Motor neuron (in vitro differentiated cells): ENCODE data around the gene SECTM1. TPM values are rescaled to one million over a fixed set of nuclear protein-coding genes. Genes with fewer than 3 reads are reported as not detected.

ENCODE experiments used
- ATAC-seq, 8 experiments: fragments of 200-7000 bp; cut with Tn5 transposase; replicated peaks in 6 of 8; 2 replicates each; pipeline ENCODE4 v1.8.0; 2021; ENCODE audit warnings: mild to moderate bottlenecking in 8 of 8, moderate library complexity in 8 of 8
- H3K27ac ChIP-seq, 2 donors: fragments of 250-450 bp; sonication (Bioruptor Pico); 2 replicates each; pipeline ENCODE4 v1.9.0; 2021; ENCODE audit warnings: antibody characterized with exemption in 2 of 2, mild to moderate bottlenecking in 2 of 2, moderate library complexity in 1 of 2
- H3K4me1 ChIP-seq, 2 donors: fragments of 250-450 bp; sonication (Bioruptor Pico); replicated peaks in 1 of 2; 2 replicates each; pipeline ENCODE4 v1.6.1; 2021; ENCODE audit warnings: antibody characterized with exemption in 2 of 2, mild to moderate bottlenecking in 2 of 2, moderate library complexity in 1 of 2
- H3K4me3 ChIP-seq, 5 donors: fragments of 250-450 bp; sonication (Bioruptor Pico); 2 replicates each; pipeline ENCODE4 v1.9.0; 2021; ENCODE audit warnings: antibody characterized with exemption in 5 of 5, mild to moderate bottlenecking in 5 of 5, moderate library complexity in 4 of 5
- WGBS, 10 experiments: fragments of 450-650 bp; shearing (Covaris generic); methylation state at CpG; one replicate each; pipeline ENCODE4 v1.0.0; 2022; 5-methylcytosine and 5-hydroxymethylcytosine counted together
- in situ Hi-C, 9 experiments: fragments of 400-800 bp; cut with MboI; loops; one replicate each; pipeline ENCODE4 v1.15.0; 2021; ENCODE audit warnings: low sequenced_read_pairs in 9 of 9, low pct_unique_long_range_greater_than_20kb in 2 of 9; ENCODE audit not compliant: unreplicated experiment in 9 of 9
- total RNA-seq, 8 experiments: library from RNA; unstranded; fragments of 300-600 nt; gene quantifications; 2 replicates each; pipeline versions ENCODE4 v1.2.3 to v1.2.4, GENCODE V29; 2022

Gene SECTM1
- total RNA-seq, 8 experiments from 2014 or later = 0.22 to 22.4 (median 0.57) TPM; not detected in 1

DNA sequence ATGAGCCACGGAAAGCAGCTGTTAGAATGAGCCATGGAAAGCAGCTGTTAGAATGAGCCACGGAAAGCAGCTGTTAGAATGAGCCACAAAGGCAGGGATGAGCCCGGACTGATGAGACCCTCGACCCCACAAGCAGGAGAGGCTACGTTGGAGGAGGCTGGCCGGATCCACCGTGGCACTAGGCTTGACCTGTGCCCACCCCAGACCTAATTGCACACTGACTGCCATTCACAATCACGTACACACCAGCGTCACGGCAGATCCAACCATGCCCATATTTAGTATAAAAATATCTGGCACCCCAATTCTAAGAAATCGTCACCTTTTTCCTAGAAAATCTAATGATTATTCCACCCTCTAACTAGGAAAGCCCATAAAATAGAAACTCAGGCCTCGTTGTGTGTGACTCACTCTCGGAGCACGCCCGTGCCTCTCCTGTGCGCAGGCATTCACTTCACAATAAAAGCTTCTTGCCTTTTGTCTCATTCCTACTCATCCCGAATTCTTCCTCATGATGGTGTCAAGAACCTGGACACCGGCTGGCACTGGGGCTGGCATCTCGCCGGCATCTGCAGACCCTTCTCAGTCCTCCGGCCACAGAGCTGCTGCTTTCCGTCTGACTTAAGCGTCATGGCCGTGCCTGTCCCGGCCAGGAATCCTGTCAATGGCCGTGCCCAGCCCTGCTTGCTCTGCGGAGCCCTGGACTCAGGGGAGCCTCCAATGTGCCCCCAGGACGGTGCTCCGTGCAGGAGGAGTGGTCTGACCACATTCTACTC lies 5.5 kb upstream of the SECTM1 start:
- in situ Hi-C loops = no loop called here
- WGBS, 10 experiments = 0 to 37% (median 12%) methylated on average over 3 to 17 of the region's 29 CpGs
- no peak overlapping the region for H3K4me3 ChIP-seq
- H3K27ac ChIP-seq = peak overlapping the region in 1 of 2 donors; percentile 4
- peak; percentile 85 to 93 (median 90) for ATAC-seq
- peaks cover 20 to 27% of the 10 kb centered on the region in 2 donors for H3K4me1 ChIP-seq

DNA sequence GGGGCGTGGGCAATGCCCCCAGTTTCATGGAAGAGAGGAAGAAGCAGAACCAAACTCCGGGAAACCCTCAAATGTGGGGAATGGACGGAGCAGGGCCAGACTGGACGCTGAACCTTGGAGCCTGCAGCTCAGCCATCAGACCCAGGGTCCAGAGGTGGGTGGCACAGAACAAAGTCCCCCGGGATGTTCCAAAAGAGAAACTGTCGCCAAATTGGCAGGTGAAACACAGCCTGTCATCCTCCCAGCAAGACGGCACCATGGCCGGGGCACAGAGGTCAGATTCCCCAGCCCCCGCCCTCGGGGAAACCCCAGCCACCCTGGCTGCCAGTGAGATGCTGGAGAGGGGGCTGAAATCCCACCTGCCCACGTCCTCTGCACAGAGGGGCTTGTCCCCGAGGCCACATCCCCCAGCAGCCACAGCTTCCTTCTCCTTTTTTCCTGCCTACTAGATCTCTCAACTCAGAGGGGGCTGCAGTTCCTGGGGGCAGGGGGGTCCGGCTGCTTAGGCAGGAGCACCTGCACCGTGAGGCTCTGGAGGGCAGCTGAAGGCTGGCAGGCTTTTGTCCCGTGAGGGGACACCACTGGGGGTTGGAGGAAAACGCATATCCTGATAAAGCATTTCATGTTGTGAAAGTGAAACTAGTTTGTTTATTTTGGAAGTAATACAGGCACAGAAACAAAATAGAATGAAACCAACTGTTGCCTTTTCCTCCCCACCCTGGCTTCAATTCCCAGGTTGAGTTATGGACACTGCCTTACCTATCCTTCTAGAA lies 1.2 kb upstream of the SECTM1 start:
- Histone ChIP-seq H3K27ac (no peak overlapping the region), H3K4me3 (no peak overlapping the region), H3K4me1 (peaks cover 39 to 56% of the 10 kb centered on the region in 2 donors)
- ATAC-seq = no peak
- in situ Hi-C loops = no loop called here
- 8 to 80% (median 23%) methylated on average over 1 to 7 of the region's 16 CpGs; no CpG with 5 or more reads in 5 of the 10 experiments for WGBS, 10 experiments

DNA sequence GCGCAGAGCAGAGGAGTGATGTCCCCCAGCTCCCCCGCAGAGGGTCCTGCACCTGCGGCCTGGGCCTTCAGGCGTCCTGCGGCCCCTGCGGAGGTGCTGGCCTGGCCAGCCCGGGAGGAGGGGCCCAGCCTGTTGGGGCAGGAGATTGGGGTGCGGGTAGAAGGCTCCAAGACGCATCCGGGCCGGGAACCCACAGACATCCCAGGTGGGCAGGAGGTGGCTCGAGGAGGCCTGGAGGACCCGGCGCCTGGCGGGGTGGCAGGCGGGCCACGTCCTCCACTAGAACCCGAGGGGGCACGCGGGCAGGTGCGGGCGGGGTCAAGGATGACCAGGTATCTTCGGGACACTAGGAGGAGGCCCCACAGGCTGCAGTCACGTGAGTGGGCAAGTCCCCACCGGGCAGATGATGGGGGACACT lies 647 bp upstream of the SECTM1 start:
- Histone ChIP-seq H3K4me3 (no peak overlapping the region), H3K4me1 (peaks cover 40 to 57% of the 10 kb centered on the region in 2 donors), H3K27ac (no peak overlapping the region)
- no CpG with 5 or more reads among the region's 25 CpGs for WGBS, 10 experiments
- in situ Hi-C loops = no loop called here
- peak in 2 of 8 experiments; percentile 1 to 12 for ATAC-seq

DNA sequence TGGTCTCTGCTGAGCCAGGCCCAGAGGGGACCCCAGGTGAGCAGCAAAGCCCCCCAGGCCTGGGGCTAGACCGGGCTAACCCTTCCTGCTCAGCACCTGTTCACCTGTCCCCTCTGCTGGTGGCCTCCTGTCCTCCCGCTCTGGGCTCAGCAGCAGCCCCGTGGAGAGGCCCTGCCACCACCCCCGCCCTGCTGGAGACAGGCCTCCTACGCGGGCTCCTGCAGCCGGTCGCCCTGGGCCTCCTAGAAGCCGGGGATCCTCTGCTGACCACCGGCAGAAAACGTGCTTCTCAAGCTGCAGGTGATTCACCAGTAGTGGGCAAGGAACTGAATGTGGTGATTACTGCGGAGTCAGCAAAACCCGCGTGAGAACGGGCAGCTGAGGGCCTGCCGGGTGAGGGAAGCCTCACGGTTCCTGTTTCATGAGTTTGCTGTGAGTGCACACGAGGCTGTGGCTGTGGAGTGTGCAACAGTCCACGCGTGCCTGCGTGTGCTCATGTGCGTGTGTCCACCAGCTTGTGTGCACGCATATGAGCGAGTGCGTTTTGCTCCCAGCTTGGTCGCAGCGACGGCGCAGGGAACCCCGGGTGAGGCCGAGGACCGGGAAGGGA lies 792 bp downstream of the SECTM1 start:
- no peak overlapping the region for H3K27ac ChIP-seq
- no peak overlapping the region for H3K4me3 ChIP-seq
- peaks cover 47 to 64% of the 10 kb centered on the region in 2 donors for H3K4me1 ChIP-seq
- 7 to 27% (median 11%) methylated on average over 2 to 16 of the region's 32 CpGs; no CpG with 5 or more reads in 5 of the 10 experiments for WGBS, 10 experiments
- in situ Hi-C loops = no loop called here
- ATAC-seq = peak in 7 of 8 experiments; percentile 1 to 23 (median 5)

DNA sequence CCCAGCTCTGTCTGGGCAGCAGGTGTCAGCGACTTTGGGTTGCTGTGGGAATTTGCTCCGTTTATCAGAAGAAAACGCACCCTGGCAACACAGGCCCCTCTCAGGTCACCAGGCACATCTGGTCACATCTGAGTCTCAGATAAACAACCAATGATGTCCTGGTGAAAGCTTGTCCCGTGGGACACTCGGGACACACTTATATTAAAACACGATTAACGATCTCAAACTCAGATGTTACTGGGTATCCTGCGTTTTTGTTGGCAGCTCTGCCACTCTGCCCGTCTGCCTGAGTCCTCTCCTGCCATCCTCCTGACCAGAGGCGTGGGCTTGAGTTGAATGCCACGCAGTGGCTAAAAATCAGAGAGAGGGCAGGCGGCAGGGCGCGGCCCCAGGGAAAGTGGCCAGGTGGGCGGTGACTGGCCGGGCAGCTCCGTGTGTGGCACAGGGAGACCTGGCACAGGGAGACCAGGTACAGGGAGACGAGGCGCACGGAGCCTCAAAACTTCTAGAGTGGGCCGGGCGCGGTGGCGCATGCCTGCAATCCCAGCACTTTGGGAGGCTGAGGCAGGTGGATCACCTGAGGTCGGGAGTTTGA lies 2.1 kb downstream of the SECTM1 start:
- no peak for ATAC-seq
- in situ Hi-C loops = no loop called here
- H3K4me3 ChIP-seq = no peak overlapping the region
- peaks cover 55 to 71% of the 10 kb centered on the region in 2 donors for H3K4me1 ChIP-seq
- WGBS, 10 experiments = 47 to 100% (median 84%) methylated on average over 1 to 10 of the region's 25 CpGs; no CpG with 5 or more reads in 5 of the 10 experiments
- H3K27ac ChIP-seq = no peak overlapping the region

DNA sequence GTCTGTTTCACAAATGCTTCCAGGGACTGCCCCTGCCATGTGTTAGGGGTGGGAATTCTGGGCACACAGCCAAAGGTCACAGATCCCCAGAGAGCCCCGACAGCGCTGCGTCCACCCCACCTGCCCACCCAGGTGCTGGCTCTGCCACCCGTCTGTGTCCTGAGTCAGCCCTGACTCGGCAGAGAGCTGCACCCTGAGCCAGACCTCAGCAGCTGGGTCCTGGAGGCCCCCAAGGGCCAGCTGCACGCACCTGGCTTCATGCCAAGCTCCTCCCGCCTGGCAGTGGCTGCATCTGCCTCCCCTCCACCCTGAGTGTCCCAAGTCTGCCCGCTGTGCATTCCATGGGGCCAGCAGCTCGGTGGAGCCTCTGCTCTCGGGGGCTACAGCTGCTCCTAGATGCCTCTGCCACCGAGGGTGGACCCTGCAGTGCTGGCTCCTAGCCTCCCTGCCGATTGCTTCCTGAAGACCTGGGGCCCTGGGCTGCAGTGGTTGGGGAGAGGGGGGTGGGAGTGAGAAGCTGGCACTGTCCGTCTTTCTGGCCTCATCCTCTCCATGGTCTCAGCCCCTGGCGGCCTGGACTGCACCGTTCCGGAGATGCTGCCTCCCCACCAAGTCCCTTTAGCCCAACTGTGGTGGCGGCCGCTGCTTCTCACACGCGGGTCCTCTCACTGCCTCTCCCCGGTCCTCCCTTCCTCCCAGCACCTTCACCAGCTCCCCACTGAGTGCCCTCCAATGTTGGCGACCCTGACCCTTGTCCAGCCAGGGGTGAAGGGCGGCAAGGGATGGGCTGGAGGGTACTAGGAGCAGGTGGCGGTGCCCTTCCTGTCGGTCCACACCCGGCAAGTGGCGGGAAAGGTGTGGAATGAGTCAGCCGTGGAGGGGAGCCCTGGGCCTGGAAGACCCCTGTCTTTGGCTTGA lies 3.0 kb downstream of the SECTM1 start:
- H3K27ac ChIP-seq = no peak overlapping the region
- in situ Hi-C loops = no loop called here
- ATAC-seq = peak; percentile 5 to 74 (median 47)
- peaks cover 55 to 66% of the 10 kb centered on the region in 2 donors for H3K4me1 ChIP-seq
- no peak overlapping the region for H3K4me3 ChIP-seq
- WGBS, 10 experiments = 33 to 73% (median 50%) methylated on average over 2 to 8 of the region's 28 CpGs; no CpG with 5 or more reads in 7 of the 10 experiments

DNA sequence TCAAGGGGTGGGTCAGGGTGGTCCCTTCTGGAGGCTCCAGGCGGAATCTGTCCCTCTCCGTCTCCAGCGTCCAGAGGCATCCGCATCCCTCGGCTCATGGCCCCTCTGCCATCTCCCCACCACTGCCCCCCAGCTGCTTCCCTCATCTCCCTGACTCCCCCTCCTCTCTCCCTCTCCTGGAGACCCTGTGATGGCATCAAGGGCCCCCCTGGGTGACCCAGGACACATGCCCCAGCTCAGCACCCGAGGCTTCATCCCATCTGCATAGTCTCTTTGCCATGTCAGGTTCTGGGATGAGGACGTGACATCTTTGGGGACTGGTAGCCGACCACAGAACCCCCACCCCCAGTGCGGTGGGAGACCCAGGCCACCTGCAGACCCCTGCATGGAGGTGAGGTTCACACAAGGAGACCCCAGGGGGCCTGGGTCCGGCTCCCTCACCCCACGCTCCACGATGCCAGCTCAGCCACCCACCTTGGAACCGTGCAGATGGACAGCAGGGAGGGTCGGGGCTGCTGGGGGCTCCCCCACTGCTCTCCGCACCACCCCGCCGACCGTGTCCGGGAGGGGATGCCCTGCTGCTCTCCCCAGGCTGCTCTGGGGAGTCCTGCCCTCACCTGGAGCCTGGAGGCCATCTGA lies 3.8 kb downstream of the SECTM1 start:
- in situ Hi-C loops = no loop called here
- H3K4me1 ChIP-seq = peaks cover 62 to 72% of the 10 kb centered on the region in 2 donors
- 50% methylated on average over 2 of the region's 19 CpGs; no CpG with 5 or more reads in 9 of the 10 experiments for WGBS, 10 experiments
- no peak overlapping the region for H3K4me3 ChIP-seq
- ATAC-seq = no peak
- no peak overlapping the region for H3K27ac ChIP-seq

DNA sequence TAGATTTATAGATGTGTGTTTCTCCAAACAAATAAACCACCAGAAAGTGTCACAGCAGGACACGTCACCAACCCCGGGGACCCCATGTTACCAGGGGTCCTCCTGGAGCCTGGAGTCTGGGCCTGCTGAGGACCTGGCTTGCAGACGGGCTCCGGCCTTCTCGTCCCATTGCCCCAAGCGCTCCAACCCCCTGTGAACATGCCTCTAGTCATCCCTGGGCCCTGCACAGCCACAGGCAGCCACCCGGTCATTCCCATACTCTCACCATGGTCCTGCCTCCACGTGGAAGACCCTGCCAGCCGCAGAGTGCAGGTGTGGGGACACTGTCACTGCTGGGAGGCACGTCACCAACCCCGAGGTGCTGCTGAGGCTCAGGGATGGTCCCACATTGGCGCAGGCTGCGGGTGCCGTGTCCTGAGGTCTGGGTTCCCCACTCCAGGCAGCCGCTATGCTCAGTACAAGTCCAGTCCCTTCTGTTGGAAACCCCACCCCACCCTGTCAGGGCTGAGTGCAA lies 4.5 kb downstream of the SECTM1 start:
- peak in 4 of 8 experiments; percentile 2 to 42 (median 21) for ATAC-seq
- WGBS, 10 experiments = 65 to 95% (median 80%) methylated on average over 1 to 4 of the region's 15 CpGs; no CpG with 5 or more reads in 7 of the 10 experiments
- no peak overlapping the region for H3K4me3 ChIP-seq
- H3K4me1 ChIP-seq = peaks cover 65 to 70% of the 10 kb centered on the region in 2 donors
- H3K27ac ChIP-seq = no peak overlapping the region
- in situ Hi-C loops = no loop called here

DNA sequence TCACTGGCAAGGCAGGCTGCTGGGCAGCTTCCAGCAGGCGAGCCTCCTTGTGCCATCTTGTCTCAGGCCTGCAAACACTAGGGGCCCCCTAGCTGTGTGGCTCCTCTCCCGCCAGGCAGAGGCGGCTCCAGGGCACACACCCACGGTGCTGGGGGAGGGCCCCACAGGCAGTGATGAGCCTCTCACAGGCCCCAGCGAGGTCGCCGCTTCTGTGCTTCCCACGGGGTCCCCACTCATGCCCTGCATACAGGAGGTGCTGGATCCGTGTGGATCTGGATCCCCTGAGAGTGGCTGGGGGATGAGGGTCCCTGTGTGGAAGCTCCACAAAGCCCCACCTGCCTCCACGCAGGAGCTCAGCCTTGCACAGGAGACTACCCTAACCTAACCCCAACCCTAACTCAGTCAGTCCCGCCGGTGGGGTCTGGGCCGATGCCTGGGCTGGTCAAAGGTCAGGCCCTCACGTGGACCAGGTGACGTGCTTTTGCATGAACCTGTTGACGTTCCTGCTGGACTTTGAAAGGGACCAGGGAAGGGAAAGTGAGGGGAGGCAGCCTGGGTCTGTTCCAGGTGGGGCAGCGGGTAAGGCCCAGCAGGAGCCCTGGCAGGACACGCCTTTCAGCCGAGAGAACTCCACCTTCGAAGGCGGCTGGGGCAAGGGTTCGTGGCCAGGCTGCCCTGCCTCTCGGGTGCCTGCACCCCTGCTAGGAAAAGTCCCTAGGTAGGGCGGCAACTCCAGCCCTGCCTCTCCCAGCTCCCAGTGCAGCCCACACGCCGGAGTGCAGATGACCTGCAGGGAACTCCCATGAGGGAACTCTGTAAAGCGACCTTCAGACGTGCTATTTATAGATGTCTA lies 5.2 kb downstream of the SECTM1 start:
- H3K4me1 ChIP-seq = peaks cover 60 to 63% of the 10 kb centered on the region in 2 donors
- peak overlapping the region in 1 of 2 donors; percentile 23 for H3K27ac ChIP-seq
- peak in 5 of 8 experiments; percentile 17 to 54 (median 42) for ATAC-seq
- no peak overlapping the region for H3K4me3 ChIP-seq
- WGBS, 10 experiments = 53 to 86% (median 75%) methylated on average over 4 to 13 of the region's 28 CpGs; no CpG with 5 or more reads in 4 of the 10 experiments
- in situ Hi-C loops = no loop called here

DNA sequence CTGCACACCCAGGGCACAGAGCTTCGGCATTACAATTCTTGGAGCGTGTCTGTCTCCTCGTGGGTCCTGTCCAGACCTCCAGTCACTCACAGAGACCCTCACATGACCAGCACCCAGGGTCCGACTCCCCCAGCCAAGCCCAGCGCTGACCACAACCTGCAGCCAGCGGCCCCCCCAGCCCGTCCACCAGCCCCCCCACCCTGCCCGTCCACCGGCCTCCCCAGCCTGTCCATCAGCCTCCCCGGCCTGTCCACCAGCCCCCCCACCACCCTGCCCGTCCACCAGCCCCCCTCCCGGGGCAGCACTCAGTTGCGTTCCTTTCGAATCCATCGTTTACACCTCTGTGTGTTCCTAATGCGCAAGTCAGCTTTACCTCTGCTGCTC lies 5.8 kb downstream of the SECTM1 start:
- H3K27ac ChIP-seq = no peak overlapping the region
- no peak for ATAC-seq
- in situ Hi-C loops = no loop called here
- peaks cover 54 to 57% of the 10 kb centered on the region in 2 donors for H3K4me1 ChIP-seq
- WGBS, 10 experiments = no CpG with 5 or more reads among the region's 16 CpGs
- no peak overlapping the region for H3K4me3 ChIP-seq

DNA sequence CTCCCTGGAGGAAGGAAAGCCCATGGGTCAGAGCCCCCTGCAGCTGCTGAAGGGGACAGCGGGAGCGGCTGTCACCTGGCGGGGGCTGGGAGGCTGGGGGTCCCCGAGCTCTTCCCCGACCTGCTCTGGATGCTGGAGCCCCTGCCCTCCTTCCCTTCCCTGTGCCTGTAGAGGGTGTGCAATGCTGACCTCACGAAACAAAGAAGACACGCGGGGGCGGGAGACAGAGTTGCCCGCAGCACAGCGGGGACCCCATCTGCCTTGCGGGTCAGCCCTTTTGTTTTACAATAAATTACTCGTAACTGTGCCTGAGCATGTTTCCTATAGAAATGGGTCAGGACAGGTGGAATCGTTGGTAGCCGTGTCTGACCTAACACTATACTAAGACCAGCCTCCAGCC lies 6.3 kb downstream of the SECTM1 start:
- ATAC-seq = peak in 5 of 8 experiments; percentile 7 to 41 (median 27)
- in situ Hi-C loops = no loop called here
- WGBS, 10 experiments = 0 to 100% (median 20%) methylated on average over 1 to 3 of the region's 15 CpGs; no CpG with 5 or more reads in 6 of the 10 experiments

More for the DNA sequence above, 6.3 kb downstream of the SECTM1 start:
- Histone ChIP-seq H3K4me3 (no peak overlapping the region), H3K27ac (no peak overlapping the region), H3K4me1 (peaks cover 50 to 52% of the 10 kb centered on the region in 2 donors)
